PC-9 (cell line): ENCODE measurements around the gene M1AP. TPM values are rescaled to one million over a fixed set of nuclear protein-coding genes. Genes with fewer than 3 reads are reported as not detected.

Experiments used
- BruUV-seq: library from RNA; stranded (reverse); fragments of 400-500 nt; replicated peaks from 2 replicates; lab custom pipeline; 2021; lab: Mats Ljungman, UMichigan
- CTCF ChIA-PET: fragments of 300-600 bp; sonication (Branson Sonifier 250); formaldehyde crosslinking; loops from one replicate; lab custom pipeline; 2022; ENCODE audit warnings: antibody characterized with exemption; lab: Charles Lee
- POLR2A ChIA-PET: fragments of 300-600 bp; sonication (Branson Sonifier 250); formaldehyde crosslinking; loops from one replicate; lab custom pipeline; 2022; ENCODE audit warnings: antibody characterized with exemption; ENCODE audit not compliant: unreplicated experiment; lab: Charles Lee
- DNase-seq, 2 experiments: peaks; one replicate each; pipeline versions ENCODE4 v3.0.0 to v3.0.0-alpha.2; 2015 to 2022; ENCODE audit warnings: mixed read lengths in 1 of 2
- H2AFZ ChIP-seq: fragments of 200-600 bp; sonication (generic); 2 replicates; pipeline ENCODE4 v1.8.1; 2017; ENCODE audit warnings: antibody characterized with exemption
- H3F3A ChIP-seq: fragments of 200-600 bp; sonication (generic); 2 replicates; pipeline ENCODE4 v1.8.1; 2017; ENCODE audit warnings: antibody characterized with exemption, mild to moderate bottlenecking, low read depth; ENCODE audit not compliant: insufficient read depth
- H3K27ac ChIP-seq: fragments of 200-600 bp; sonication (generic); 2 replicates; pipeline ENCODE4 v1.6.1; 2016; ENCODE audit warnings: mixed run types
- H3K27me3 ChIP-seq: fragments of 200-600 bp; sonication (generic); 2 replicates; pipeline ENCODE4 v1.6.1; 2016; ENCODE audit warnings: low read depth, mixed run types; ENCODE audit not compliant: insufficient read depth
- H3K36me3 ChIP-seq: fragments of 200-600 bp; sonication (generic); 2 replicates; pipeline ENCODE4 v1.6.1; 2016; ENCODE audit warnings: low read depth, mixed run types
- H3K4me1 ChIP-seq: fragments of 200-600 bp; sonication (generic); replicated peaks from 2 replicates; pipeline ENCODE4 v1.6.1; 2016; ENCODE audit warnings: mixed run types; ENCODE audit not compliant: insufficient read depth
- H3K4me2 ChIP-seq: fragments of 200-600 bp; sonication (generic); 2 replicates; pipeline ENCODE4 v1.6.1; 2017; ENCODE audit warnings: mixed run types
- H3K4me3 ChIP-seq: fragments of 200-600 bp; sonication (generic); 2 replicates; pipeline ENCODE4 v1.6.1; 2016; ENCODE audit warnings: mixed run types
- H3K79me2 ChIP-seq: fragments of 200-600 bp; sonication (generic); 2 replicates; pipeline ENCODE4 v1.6.1; 2017; ENCODE audit warnings: low read depth, mixed run types
- H3K9me2 ChIP-seq: fragments of 200-600 bp; sonication (generic); 2 replicates; pipeline ENCODE4 v1.8.1; 2017; ENCODE audit warnings: mild to moderate bottlenecking; ENCODE audit not compliant: insufficient read depth
- H3K9me3 ChIP-seq: fragments of 200-600 bp; sonication (generic); 2 replicates; pipeline ENCODE4 v1.8.1; 2016; ENCODE audit warnings: low read depth; ENCODE audit not compliant: insufficient read depth
- H4K20me1 ChIP-seq: fragments of 200-600 bp; sonication (generic); 2 replicates; pipeline ENCODE4 v1.8.1; 2017; ENCODE audit not compliant: insufficient read depth
- EZH2 ChIP-seq: fragments of 200-600 bp; sonication (generic); IDR thresholded peaks from 2 replicates; pipeline ENCODE4 v1.8.0; 2017; ENCODE audit warnings: antibody characterized with exemption, low read depth
- intact Hi-C: fragments of 100-400 bp; cut with micrococcal nuclease; formaldehyde crosslinking; loops from one replicate; pipeline ENCODE4 v1.10.0; 2022; ENCODE audit not compliant: unreplicated experiment
- total RNA-seq: library from RNA; stranded (reverse); gene quantifications from 2 replicates; pipeline ENCODE4 v1.2.3, GENCODE V29; 2021
- TF ChIP-seq, protein P1 (sequence below): fragments of 200-600 bp; sonication (generic); conservative IDR thresholded peaks from 2 replicates; pipeline ENCODE4 v1.6.1; 2017; ENCODE audit warnings: mixed run types, antibody characterized with exemption, mild to moderate bottlenecking, moderate library complexity

M1AP gene
- total RNA-seq, 1 experiment from 2014 or later = 7.7 TPM

DNA sequence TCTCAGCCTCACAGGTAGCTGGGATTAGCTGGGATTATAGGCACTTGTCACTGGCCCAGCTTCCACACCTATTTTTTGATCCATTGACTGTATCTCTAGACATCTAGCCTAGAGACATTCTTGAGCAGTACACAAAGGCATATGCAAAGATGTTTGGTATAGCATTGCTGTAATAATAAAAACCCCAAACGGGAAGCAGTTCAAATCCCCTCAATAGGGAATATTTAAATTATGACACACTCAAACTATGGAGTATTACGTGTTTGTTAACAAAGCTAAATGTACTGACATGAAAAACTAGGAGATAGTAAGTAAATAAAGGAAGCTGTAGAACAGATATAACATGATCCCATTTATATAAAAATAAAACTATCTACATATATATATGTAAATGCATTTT lies 65.9 kb downstream of the M1AP start:
- Histone ChIP-seq H3K4me1 (peaks cover 14% of the 10 kb centered on the region), H3K4me2 (no peak overlapping the region), H3K79me2 (no peaks in the 10 kb centered on the region), H3F3A (peaks cover 7% of the 10 kb centered on the region; the same call in 1 of the 2 replicates), H3K27ac (no peak overlapping the region), H4K20me1 (no peaks in the 10 kb centered on the region), H3K27me3 (no peaks in the 10 kb centered on the region), H3K4me3 (no peak overlapping the region), H3K9me2 (no peaks in the 10 kb centered on the region), H3K9me3 (no peaks in the 10 kb centered on the region), H3K36me3 (no peaks in the 10 kb centered on the region), H2AFZ (no peak overlapping the region)
- TF ChIP-seq, protein P1, sequence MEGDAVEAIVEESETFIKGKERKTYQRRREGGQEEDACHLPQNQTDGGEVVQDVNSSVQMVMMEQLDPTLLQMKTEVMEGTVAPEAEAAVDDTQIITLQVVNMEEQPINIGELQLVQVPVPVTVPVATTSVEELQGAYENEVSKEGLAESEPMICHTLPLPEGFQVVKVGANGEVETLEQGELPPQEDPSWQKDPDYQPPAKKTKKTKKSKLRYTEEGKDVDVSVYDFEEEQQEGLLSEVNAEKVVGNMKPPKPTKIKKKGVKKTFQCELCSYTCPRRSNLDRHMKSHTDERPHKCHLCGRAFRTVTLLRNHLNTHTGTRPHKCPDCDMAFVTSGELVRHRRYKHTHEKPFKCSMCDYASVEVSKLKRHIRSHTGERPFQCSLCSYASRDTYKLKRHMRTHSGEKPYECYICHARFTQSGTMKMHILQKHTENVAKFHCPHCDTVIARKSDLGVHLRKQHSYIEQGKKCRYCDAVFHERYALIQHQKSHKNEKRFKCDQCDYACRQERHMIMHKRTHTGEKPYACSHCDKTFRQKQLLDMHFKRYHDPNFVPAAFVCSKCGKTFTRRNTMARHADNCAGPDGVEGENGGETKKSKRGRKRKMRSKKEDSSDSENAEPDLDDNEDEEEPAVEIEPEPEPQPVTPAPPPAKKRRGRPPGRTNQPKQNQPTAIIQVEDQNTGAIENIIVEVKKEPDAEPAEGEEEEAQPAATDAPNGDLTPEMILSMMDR = no peak
- TF ChIP-seq EZH2 = no peak
- BruUV-seq = no TSS peak
- intact Hi-C loops = loop anchor here (5.0 kb wide), 1 partner anchor 1190 kb away; no protein-coding TSS in a partner anchor
- ChIA-PET CTCF (no interaction called here), POLR2A (no interaction called here)
- no peak for DNase-seq

DNA sequence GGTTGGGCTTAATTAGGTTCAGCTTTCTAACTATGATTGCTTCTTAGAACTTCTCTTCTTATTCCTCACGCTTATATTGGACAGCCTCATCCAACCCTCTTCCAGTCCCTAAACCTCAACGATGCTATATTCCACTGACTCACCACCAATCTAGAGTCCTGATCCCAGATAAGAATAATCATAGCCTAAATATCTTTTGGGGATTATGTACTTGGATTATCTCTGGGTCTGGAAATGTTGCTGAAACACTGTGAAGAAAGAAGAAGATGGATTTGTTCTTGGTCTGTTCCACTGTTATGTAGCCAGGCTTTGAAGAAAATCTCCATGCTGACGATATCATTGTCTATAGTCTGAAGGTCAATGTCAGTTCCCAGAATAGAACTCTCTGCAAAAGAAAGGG lies 66.7 kb downstream of the M1AP start:
- peaks cover 14% of the 10 kb centered on the region for H3K4me1 ChIP-seq
- intact Hi-C loops = loop anchor here (5.0 kb wide), 1 partner anchor 1189 kb away; no protein-coding TSS in a partner anchor
- no peaks in the 10 kb centered on the region for H3K27me3 ChIP-seq
- peaks cover 7% of the 10 kb centered on the region; the same call in 1 of the 2 replicates for H3F3A ChIP-seq
- H3K4me2 ChIP-seq = no peak overlapping the region
- H3K9me3 ChIP-seq = no peaks in the 10 kb centered on the region
- no peaks in the 10 kb centered on the region for H3K36me3 ChIP-seq
- POLR2A ChIA-PET = no interaction called here
- no peak overlapping the region for H3K4me3 ChIP-seq
- H4K20me1 ChIP-seq = no peaks in the 10 kb centered on the region
- no peak overlapping the region for H3K27ac ChIP-seq
- no peak overlapping the region for H2AFZ ChIP-seq
- no TSS peak for BruUV-seq
- no peak for TF ChIP-seq EZH2
- TF ChIP-seq, protein P1 = no peak
- CTCF ChIA-PET = no interaction called here
- no peaks in the 10 kb centered on the region for H3K79me2 ChIP-seq
- H3K9me2 ChIP-seq = no peaks in the 10 kb centered on the region
- DNase-seq = no peak

DNA sequence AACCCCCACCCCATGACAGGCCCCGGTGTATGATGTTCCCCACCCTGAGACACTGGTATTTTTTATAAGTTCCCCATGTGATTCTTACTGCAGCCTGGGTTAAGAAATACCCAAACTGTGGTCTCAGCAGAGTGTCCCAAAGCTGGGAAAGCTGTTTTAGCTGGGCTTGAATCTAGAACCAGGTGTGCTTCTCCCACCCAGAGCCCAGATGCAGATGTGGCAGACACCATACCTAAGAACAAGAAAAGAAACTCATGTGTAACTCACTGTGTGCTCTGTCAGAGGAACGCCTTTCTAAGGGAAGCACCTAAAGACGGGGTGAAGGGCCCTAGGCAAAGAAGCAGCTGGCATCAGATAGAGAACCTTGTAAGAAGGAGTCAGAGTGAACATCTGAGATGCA lies 69.7 kb downstream of the M1AP start:
- H3K36me3 ChIP-seq = no peaks in the 10 kb centered on the region
- H3K9me3 ChIP-seq = no peaks in the 10 kb centered on the region
- intact Hi-C loops = no loop called here
- TF ChIP-seq EZH2 = no peak
- TF ChIP-seq, protein P1 = no peak
- H3K79me2 ChIP-seq = no peaks in the 10 kb centered on the region
- peaks cover 18% of the 10 kb centered on the region for H3F3A ChIP-seq
- no peak for DNase-seq
- CTCF ChIA-PET = interaction anchor here (0.5 kb wide), 1 partner anchor 73 kb away, joined by 3 read pairs; no protein-coding TSS in a partner anchor
- peaks cover 10% of the 10 kb centered on the region for H3K4me1 ChIP-seq
- POLR2A ChIA-PET = no interaction called here
- no peaks in the 10 kb centered on the region for H3K9me2 ChIP-seq
- no peak overlapping the region for H3K27ac ChIP-seq
- H4K20me1 ChIP-seq = no peaks in the 10 kb centered on the region
- H3K4me2 ChIP-seq = no peak overlapping the region
- no peaks in the 10 kb centered on the region for H3K27me3 ChIP-seq
- H2AFZ ChIP-seq = no peak overlapping the region
- BruUV-seq = no TSS peak
- H3K4me3 ChIP-seq = no peak overlapping the region
